HL-60 (cell line): ENCODE data around the gene FEN1.

ENCODE experiments used
- CTCF ChIP-seq: IDR thresholded peaks from one replicate; pipeline ENCODE4 v1.5.1; 2011; ENCODE audit warnings: low read length, control low read depth, inconsistent platforms; ENCODE audit not compliant: insufficient read depth
- POLR2AphosphoS5 ChIP-seq: IDR thresholded peaks from 2 replicates; pipeline ENCODE4 v1.6.1; 2012; ENCODE audit warnings: low read depth

DNA sequence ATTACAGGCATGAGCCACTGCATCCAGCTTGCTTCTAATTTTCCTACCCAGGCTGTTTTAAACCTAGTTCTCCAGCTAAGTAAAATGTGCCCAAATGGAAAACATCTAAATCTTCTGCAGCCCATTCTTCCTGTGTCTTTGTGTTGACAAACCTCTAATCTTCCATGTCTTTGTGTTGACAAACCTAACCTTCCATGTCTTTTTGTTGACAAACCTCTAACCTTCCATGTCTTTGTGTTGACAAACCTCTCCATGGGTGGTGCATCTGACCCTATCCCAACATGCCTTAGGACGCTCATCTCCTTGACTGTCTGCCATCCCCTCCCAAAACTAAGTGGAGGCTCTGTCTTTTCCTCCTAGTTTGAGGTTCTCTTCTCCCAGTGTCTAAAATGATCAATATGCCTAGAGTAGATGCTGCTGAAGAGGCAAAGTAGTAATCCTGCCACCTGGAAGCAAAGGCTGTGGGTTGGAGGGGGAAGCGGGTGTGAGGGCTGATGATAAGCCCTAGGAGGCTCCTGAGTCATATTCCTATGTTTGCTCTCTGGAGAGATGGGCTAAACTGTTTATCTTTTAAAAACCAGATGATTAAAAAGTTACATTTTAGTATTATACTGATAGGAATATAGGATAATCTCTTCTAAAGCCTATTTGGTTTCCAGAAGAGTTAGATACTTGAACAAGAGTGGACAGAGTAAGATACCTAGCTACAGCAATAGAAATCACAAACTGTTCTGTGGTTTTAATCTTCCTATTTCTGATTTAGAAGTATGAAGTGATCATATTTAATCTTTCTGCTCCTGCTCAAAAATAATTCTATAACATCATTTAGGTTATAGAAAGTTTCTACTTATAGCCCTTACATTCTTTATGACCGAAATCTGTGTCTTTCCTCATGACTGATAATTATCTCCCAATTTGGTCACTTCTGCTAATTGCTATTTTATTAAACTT is 7.9 kb downstream of the FEN1 start:
- TF ChIP-seq CTCF (no peak), POLR2AphosphoS5 (no peak)
